Thyroid gland (tissue), 4 donors: ENCODE data around the gene SAFB. TPM values are rescaled to one million over a fixed set of nuclear protein-coding genes. Genes with fewer than 3 reads are reported as not detected.

Source experiments
- DNase-seq, 2 donors: peaks; one replicate each; pipeline ENCODE4 v3.0.0-alpha.2; 2019
- H3K27ac ChIP-seq, 3 donors: fragments of 200-600 bp; sonication (generic); 1 replicate in 2 of 3; 2 replicates in 1 of 3; pipeline ENCODE4 v1.5.1; 2016 to 2019; ENCODE audit warnings: mild to moderate bottlenecking in 1 of 3, moderate library complexity in 1 of 3
- H3K27me3 ChIP-seq: fragments of 200-600 bp; sonication (generic); one replicate; pipeline ENCODE4 v1.5.1; 2019
- H3K36me3 ChIP-seq, 2 donors: fragments of 200-600 bp; sonication (generic); one replicate each; pipeline ENCODE4 v1.5.1; 2016 to 2019
- H3K4me1 ChIP-seq, 2 donors: fragments of 200-600 bp; sonication (generic); one replicate each; pipeline ENCODE4 v1.5.1; 2017 to 2019
- H3K4me3 ChIP-seq, 3 donors: fragments of 200-600 bp; sonication (generic); replicated peaks in 1 of 3; 1 replicate in 2 of 3; 2 replicates in 1 of 3; pipeline ENCODE4 v1.5.1; 2016; ENCODE audit warnings: mild to moderate bottlenecking in 1 of 3
- H3K9me3 ChIP-seq: fragments of 200-600 bp; sonication (generic); one replicate; pipeline ENCODE4 v1.5.1; 2017
- POLR2A ChIP-seq, 2 donors: fragments of 450-650 bp; IDR thresholded peaks; one replicate each; pipeline ENCODE4 v1.6.1; 2017; ENCODE audit warnings: antibody characterized with exemption in 2 of 2, mild to moderate bottlenecking in 2 of 2, moderate library complexity in 1 of 2
- WGBS, 2 donors: methylation state at CpG; one replicate each; pipeline ENCODE4 v1.1.5; 2017; 5-methylcytosine and 5-hydroxymethylcytosine counted together
- intact Hi-C: fragments of 100-400 bp; cut with DNase I; formaldehyde crosslinking; loops from one replicate; pipeline ENCODE4 v1.15.1; 2023
- total RNA-seq, 4 donors: library from RNA; depleted of rRNA; stranded (reverse); fragments of >200 nt; gene quantifications; one replicate each; pipeline ENCODE4 v1.2.3, GENCODE V29; 2016
- TF ChIP-seq, protein P1 (sequence below), 6 experiments: fragments of 200-600 bp in 3 of 6; fragments of 450-650 bp in 3 of 6; sonication (generic) in 3 of 6; IDR thresholded peaks; one replicate each; pipeline ENCODE4 v1.5.1; 2016 to 2019; ENCODE audit warnings: antibody characterized with exemption in 6 of 6, mild to moderate bottlenecking in 2 of 6, inconsistent platforms in 1 of 6, moderate library complexity in 1 of 6

Gene SAFB
- total RNA-seq, 4 donors from 2014 or later, result 70.1 to 129 (median 86.7) TPM

DNA sequence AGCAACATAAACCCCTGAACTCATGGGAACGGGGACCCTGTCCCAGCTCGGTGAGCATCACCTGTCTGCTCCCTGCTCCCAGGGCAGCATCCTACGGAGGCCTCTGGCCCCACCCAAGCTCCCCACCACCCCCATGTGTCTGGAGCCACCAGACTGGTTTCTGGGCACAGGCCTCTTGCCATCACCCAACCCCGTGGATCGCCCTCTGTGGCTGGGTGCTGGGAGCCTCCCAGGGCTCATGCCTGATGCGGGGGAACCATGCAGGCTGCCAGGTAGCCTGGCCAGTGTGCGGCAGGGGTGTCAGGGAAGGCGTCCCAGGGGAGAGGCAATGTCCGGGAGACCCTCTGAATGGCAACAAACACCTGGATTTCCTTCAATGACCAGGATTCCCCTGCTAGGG lies 54.7 kb downstream of the SAFB start:
- H3K27ac ChIP-seq, result no peak overlapping the region
- H3K4me3 ChIP-seq, result no peak overlapping the region
- no peaks in the 10 kb centered on the region for H3K27me3 ChIP-seq
- DNase-seq, result no peak
- peaks cover 8 to 15% of the 10 kb centered on the region in 2 donors for H3K4me1 ChIP-seq
- no peaks in the 10 kb centered on the region for H3K9me3 ChIP-seq
- TF ChIP-seq, protein P1, sequence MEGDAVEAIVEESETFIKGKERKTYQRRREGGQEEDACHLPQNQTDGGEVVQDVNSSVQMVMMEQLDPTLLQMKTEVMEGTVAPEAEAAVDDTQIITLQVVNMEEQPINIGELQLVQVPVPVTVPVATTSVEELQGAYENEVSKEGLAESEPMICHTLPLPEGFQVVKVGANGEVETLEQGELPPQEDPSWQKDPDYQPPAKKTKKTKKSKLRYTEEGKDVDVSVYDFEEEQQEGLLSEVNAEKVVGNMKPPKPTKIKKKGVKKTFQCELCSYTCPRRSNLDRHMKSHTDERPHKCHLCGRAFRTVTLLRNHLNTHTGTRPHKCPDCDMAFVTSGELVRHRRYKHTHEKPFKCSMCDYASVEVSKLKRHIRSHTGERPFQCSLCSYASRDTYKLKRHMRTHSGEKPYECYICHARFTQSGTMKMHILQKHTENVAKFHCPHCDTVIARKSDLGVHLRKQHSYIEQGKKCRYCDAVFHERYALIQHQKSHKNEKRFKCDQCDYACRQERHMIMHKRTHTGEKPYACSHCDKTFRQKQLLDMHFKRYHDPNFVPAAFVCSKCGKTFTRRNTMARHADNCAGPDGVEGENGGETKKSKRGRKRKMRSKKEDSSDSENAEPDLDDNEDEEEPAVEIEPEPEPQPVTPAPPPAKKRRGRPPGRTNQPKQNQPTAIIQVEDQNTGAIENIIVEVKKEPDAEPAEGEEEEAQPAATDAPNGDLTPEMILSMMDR (IDR thresholded peaks at IDR 0.05), result no peak
- TF ChIP-seq POLR2A (IDR thresholded peaks at IDR 0.05), result no peak
- 90 to 94% methylated on average over 7 to 8 of the region's 9 CpGs for WGBS, 2 donors
- intact Hi-C loops, result no loop called here
- no peaks in the 10 kb centered on the region for H3K36me3 ChIP-seq

DNA sequence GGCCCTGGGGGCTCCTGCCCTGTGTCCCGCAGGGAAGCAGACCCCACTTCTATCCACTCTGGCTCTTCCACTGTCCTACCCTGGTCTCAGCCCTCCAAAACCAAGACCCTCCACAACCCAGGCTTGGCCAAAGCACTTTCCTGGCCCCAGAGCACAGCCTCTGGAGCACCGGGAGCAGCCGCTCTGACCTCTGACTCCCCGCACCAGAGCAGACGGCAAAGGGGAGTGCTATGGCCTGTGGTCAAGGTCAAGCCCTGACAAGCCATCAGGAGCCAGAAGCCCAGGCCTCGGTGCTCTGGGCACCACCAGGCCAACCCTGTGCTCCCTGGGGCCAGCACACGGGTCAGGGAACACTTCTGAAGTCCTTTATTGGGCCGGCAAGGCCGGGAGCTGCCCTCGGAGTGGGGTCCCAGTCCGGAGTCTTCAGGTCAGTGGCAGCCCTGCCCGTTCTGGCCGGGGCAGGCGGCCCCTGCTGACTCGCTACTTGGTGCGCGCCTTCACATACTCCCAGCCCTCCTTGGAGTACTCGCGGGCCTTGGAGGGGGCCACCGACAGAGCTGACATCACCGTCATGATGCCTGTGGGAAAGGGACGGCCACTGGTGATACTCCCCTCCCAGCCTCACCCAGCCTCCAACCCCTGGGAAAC lies 55.3 kb downstream of the SAFB start:
- Histone ChIP-seq H3K4me1 (peaks cover 8 to 15% of the 10 kb centered on the region in 2 donors), H3K36me3 (no peaks in the 10 kb centered on the region), H3K27ac (no peak overlapping the region), H3K9me3 (no peaks in the 10 kb centered on the region), H3K27me3 (no peaks in the 10 kb centered on the region), H3K4me3 (no peak overlapping the region)
- WGBS, 2 donors, result 85 to 91% methylated on average over 4 to 14 of the region's 22 CpGs
- TF ChIP-seq, protein P1 (IDR thresholded peaks at IDR 0.05), result no peak
- TF ChIP-seq POLR2A (IDR thresholded peaks at IDR 0.05), result no peak
- no peak for DNase-seq
- intact Hi-C loops, result no loop called here

DNA sequence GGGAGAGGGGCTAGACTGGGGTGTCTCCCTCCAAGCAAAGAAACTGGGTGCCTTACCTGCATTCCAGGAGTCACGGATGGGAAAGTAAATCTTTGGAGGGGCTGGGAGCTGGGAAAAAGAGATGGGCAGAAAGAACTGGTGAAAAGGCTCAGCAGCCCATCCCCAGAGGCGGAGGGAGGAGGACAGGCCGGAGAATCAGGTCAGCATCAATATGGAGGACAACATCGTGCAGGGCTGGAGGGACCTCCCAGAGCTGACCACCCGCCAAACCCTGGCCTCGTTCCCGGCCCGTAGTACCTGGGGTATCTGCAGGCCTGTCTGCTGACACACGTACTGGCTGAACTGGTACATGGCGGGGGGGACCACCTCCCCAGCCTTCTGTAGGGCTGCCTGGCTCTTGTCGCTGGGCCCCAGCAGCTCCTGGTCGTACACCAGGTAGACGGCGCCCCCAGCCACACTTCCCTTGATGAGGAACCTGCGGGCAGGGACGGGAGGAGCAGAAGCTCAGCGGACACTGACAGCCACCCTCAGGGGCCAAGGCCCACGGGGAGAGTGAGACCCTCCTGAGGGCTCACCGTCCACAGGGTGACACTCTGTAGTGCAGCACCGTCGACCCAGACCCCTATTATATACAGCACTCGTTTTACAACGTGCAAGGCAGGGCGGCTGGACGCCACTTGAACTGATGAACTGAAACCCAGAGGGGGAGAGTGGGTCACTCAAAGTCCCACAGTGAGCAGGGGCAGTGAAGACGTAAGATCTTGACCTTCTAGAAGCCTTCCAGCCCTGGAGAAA lies 56.6 kb downstream of the SAFB start:
- 37 to 48% methylated on average over 11 to 13 of the region's 26 CpGs for WGBS, 2 donors
- H3K27ac ChIP-seq, result peak overlapping the region in 2 of 3 donors; percentile 92 to 96
- no peaks in the 10 kb centered on the region for H3K9me3 ChIP-seq
- peak overlapping the region; percentile 93 to 99 (median 98) for H3K4me3 ChIP-seq
- no peak for DNase-seq
- peaks cover 8 to 15% of the 10 kb centered on the region in 2 donors for H3K4me1 ChIP-seq
- no peak for TF ChIP-seq POLR2A (IDR thresholded peaks at IDR 0.05)
- TF ChIP-seq, protein P1 (IDR thresholded peaks at IDR 0.05), result no peak
- no peaks in the 10 kb centered on the region for H3K36me3 ChIP-seq
- no peaks in the 10 kb centered on the region for H3K27me3 ChIP-seq
- intact Hi-C loops, result no loop called here

DNA sequence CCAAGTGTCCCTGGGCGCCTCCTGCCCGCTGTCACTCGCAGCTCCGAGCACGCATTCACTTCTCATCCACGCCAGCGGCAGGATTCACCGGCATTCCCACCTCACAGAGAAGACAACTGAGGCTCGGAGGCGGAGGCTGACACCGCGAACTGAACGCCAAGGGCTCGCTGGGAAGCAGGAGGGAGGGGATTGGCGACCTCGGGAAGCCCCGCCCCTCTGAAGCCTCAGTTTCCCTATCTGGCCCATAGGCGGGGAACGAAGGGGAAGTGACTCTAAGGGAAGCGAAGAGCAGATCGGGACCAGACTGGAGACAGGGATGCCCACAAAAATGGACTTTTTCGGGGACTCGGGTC lies 57.2 kb downstream of the SAFB start:
- no peaks in the 10 kb centered on the region for H3K36me3 ChIP-seq
- TF ChIP-seq, protein P1 (IDR thresholded peaks at IDR 0.05), result no peak
- no peak for TF ChIP-seq POLR2A (IDR thresholded peaks at IDR 0.05)
- H3K27me3 ChIP-seq, result no peaks in the 10 kb centered on the region
- H3K4me3 ChIP-seq, result peak overlapping the region; percentile 93 to 99 (median 98)
- H3K27ac ChIP-seq, result peak overlapping the region; percentile 78 to 96 (median 92)
- H3K4me1 ChIP-seq, result peaks cover 8 to 15% of the 10 kb centered on the region in 2 donors
- WGBS, 2 donors, result 0 to 1% methylated on average over 4 to 13 of the region's 23 CpGs
- intact Hi-C loops, result no loop called here
- DNase-seq, result peak; percentile 29 to 47
- no peaks in the 10 kb centered on the region for H3K9me3 ChIP-seq
